PC-9 (cell line): ENCODE results near the gene IGF2. TPM values are rescaled to one million over a fixed set of nuclear protein-coding genes. Genes with fewer than 3 reads are reported as not detected.

ENCODE experiments used
- BruUV-seq: library from RNA; stranded (reverse); fragments of 400-500 nt; replicated peaks from 2 replicates; lab custom pipeline; 2021; lab: Mats Ljungman, UMichigan
- CTCF ChIA-PET: fragments of 300-600 bp; sonication (Branson Sonifier 250); formaldehyde crosslinking; loops from one replicate; lab custom pipeline; 2022; ENCODE audit warnings: antibody characterized with exemption; lab: Charles Lee
- POLR2A ChIA-PET: fragments of 300-600 bp; sonication (Branson Sonifier 250); formaldehyde crosslinking; loops from one replicate; lab custom pipeline; 2022; ENCODE audit warnings: antibody characterized with exemption; ENCODE audit not compliant: unreplicated experiment; lab: Charles Lee
- DNase-seq, 2 experiments: peaks; one replicate each; pipeline versions ENCODE4 v3.0.0 to v3.0.0-alpha.2; 2015 to 2022; ENCODE audit warnings: mixed read lengths in 1 of 2
- H2AFZ ChIP-seq: fragments of 200-600 bp; sonication (generic); 2 replicates; pipeline ENCODE4 v1.8.1; 2017; ENCODE audit warnings: antibody characterized with exemption
- H3F3A ChIP-seq: fragments of 200-600 bp; sonication (generic); 2 replicates; pipeline ENCODE4 v1.8.1; 2017; ENCODE audit warnings: antibody characterized with exemption, mild to moderate bottlenecking, low read depth; ENCODE audit not compliant: insufficient read depth
- H3K27ac ChIP-seq: fragments of 200-600 bp; sonication (generic); 2 replicates; pipeline ENCODE4 v1.6.1; 2016; ENCODE audit warnings: mixed run types
- H3K27me3 ChIP-seq: fragments of 200-600 bp; sonication (generic); 2 replicates; pipeline ENCODE4 v1.6.1; 2016; ENCODE audit warnings: low read depth, mixed run types; ENCODE audit not compliant: insufficient read depth
- H3K36me3 ChIP-seq: fragments of 200-600 bp; sonication (generic); 2 replicates; pipeline ENCODE4 v1.6.1; 2016; ENCODE audit warnings: low read depth, mixed run types
- H3K4me1 ChIP-seq: fragments of 200-600 bp; sonication (generic); replicated peaks from 2 replicates; pipeline ENCODE4 v1.6.1; 2016; ENCODE audit warnings: mixed run types; ENCODE audit not compliant: insufficient read depth
- H3K4me2 ChIP-seq: fragments of 200-600 bp; sonication (generic); 2 replicates; pipeline ENCODE4 v1.6.1; 2017; ENCODE audit warnings: mixed run types
- H3K4me3 ChIP-seq: fragments of 200-600 bp; sonication (generic); 2 replicates; pipeline ENCODE4 v1.6.1; 2016; ENCODE audit warnings: mixed run types
- H3K79me2 ChIP-seq: fragments of 200-600 bp; sonication (generic); 2 replicates; pipeline ENCODE4 v1.6.1; 2017; ENCODE audit warnings: low read depth, mixed run types
- H3K9me2 ChIP-seq: fragments of 200-600 bp; sonication (generic); 2 replicates; pipeline ENCODE4 v1.8.1; 2017; ENCODE audit warnings: mild to moderate bottlenecking; ENCODE audit not compliant: insufficient read depth
- H3K9me3 ChIP-seq: fragments of 200-600 bp; sonication (generic); 2 replicates; pipeline ENCODE4 v1.8.1; 2016; ENCODE audit warnings: low read depth; ENCODE audit not compliant: insufficient read depth
- H4K20me1 ChIP-seq: fragments of 200-600 bp; sonication (generic); 2 replicates; pipeline ENCODE4 v1.8.1; 2017; ENCODE audit not compliant: insufficient read depth
- CTCF ChIP-seq: fragments of 200-600 bp; sonication (generic); conservative IDR thresholded peaks from 2 replicates; pipeline ENCODE4 v1.6.1; 2017; ENCODE audit warnings: mixed run types, antibody characterized with exemption, mild to moderate bottlenecking, moderate library complexity
- EZH2 ChIP-seq: fragments of 200-600 bp; sonication (generic); IDR thresholded peaks from 2 replicates; pipeline ENCODE4 v1.8.0; 2017; ENCODE audit warnings: antibody characterized with exemption, low read depth
- intact Hi-C: fragments of 100-400 bp; cut with micrococcal nuclease; formaldehyde crosslinking; loops from one replicate; pipeline ENCODE4 v1.10.0; 2022; ENCODE audit not compliant: unreplicated experiment
- total RNA-seq: library from RNA; stranded (reverse); gene quantifications from 2 replicates; pipeline ENCODE4 v1.2.3, GENCODE V29; 2021

The IGF2 gene
- total RNA-seq, 1 experiment from 2014 or later, result 0.24 TPM

GRCh38 chr11:2177076-2177475, 37.9 kb upstream of the IGF2 start:
- no peak overlapping the region for H3K4me3 ChIP-seq
- no peak overlapping the region for H2AFZ ChIP-seq
- H3K4me2 ChIP-seq, result no peak overlapping the region
- no peak overlapping the region for H3K27ac ChIP-seq
- TF ChIP-seq EZH2 (no peak), CTCF (no peak)
- CTCF ChIA-PET, result no interaction called here
- H3K79me2 ChIP-seq, result 0 out of 2 replicates have a peak, but pooled peaks cover 4% of the 10 kb centered on the region
- no peaks in the 10 kb centered on the region for H3K9me3 ChIP-seq
- BruUV-seq, result no TSS peak
- peaks cover 48% of the 10 kb centered on the region for H3K4me1 ChIP-seq
- H3K36me3 ChIP-seq, result no peaks in the 10 kb centered on the region
- peaks cover 22% of the 10 kb centered on the region; the same call in 1 of the 2 replicates for H3F3A ChIP-seq
- H3K9me2 ChIP-seq, result no peaks in the 10 kb centered on the region
- POLR2A ChIA-PET, result no interaction called here
- DNase-seq, result no peak
- no peaks in the 10 kb centered on the region for H3K27me3 ChIP-seq
- no peaks in the 10 kb centered on the region for H4K20me1 ChIP-seq
- intact Hi-C loops, result no loop called here

DNA sequence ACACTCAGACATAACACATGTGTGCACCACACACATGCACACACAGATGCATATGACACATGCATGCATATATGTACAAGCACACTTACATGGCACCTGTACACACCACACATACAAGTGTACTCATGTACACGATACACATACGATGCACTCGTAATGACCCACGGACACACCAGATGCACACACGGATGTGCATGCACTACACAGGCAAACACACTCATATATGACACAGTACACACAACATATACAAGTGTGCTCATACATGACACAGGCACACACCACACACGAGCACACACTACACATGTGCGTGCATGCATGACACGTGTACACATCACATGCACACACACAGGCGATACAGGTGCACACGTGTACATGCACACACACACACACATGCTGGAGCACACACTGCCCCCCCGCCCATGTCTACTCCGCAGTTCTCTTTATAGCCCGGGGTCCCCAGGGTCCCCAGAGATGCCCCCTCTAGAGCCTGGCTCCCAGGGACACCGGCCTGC, 37.3 kb upstream of the IGF2 start:
- TF ChIP-seq EZH2 (no peak), CTCF (no peak)
- Histone ChIP-seq H3K36me3 (no peaks in the 10 kb centered on the region), H3K4me1 (peaks cover 42% of the 10 kb centered on the region), H3K27me3 (no peaks in the 10 kb centered on the region), H2AFZ (no peak overlapping the region), H3F3A (peaks cover 22% of the 10 kb centered on the region; the same call in 1 of the 2 replicates), H3K27ac (no peak overlapping the region), H3K9me2 (no peaks in the 10 kb centered on the region), H3K9me3 (no peaks in the 10 kb centered on the region), H3K4me2 (no peak overlapping the region), H3K79me2 (0 out of 2 replicates have a peak, but pooled peaks cover 4% of the 10 kb centered on the region), H3K4me3 (no peak overlapping the region), H4K20me1 (no peaks in the 10 kb centered on the region)
- BruUV-seq, result no TSS peak
- intact Hi-C loops, result no loop called here
- no peak for DNase-seq
- CTCF ChIA-PET, result no interaction called here
- POLR2A ChIA-PET, result no interaction called here

DNA sequence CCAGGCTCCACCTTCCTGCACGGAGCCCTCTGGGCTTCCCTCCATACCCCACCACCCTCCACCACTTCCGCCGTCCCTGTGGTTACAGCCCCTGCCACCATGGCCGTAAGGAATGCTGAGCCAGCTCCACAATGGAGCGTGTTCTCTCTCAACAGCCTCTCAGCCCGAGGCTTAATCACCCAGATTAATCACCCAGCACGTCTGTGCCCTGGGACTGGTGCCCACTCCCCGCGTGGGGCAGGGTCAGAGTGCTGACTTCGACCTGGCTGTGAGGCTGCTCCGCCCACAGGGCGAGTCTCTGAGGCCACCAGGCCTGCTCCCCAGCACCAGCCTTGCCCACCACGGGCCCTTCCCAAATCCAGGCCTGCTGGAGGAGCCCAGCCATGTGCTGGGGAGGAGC, 36.5 kb upstream of the IGF2 start:
- intact Hi-C loops, result no loop called here
- peak overlapping the region; percentile 38 for H3K4me2 ChIP-seq
- CTCF ChIA-PET, result no interaction called here
- peaks cover 20% of the 10 kb centered on the region; the same call in 1 of the 2 replicates for H3F3A ChIP-seq
- no peaks in the 10 kb centered on the region for H4K20me1 ChIP-seq
- no peak overlapping the region for H3K4me3 ChIP-seq
- peak overlapping the region; percentile 43 for H3K27ac ChIP-seq
- H3K9me2 ChIP-seq, result no peaks in the 10 kb centered on the region
- no peaks in the 10 kb centered on the region for H3K27me3 ChIP-seq
- H3K79me2 ChIP-seq, result 0 out of 2 replicates have a peak, but pooled peaks cover 4% of the 10 kb centered on the region
- H3K36me3 ChIP-seq, result no peaks in the 10 kb centered on the region
- DNase-seq, result peak; percentile 48 to 58
- peaks cover 37% of the 10 kb centered on the region for H3K4me1 ChIP-seq
- no peaks in the 10 kb centered on the region for H3K9me3 ChIP-seq
- POLR2A ChIA-PET, result no interaction called here
- no peak overlapping the region for H2AFZ ChIP-seq
- BruUV-seq, result no TSS peak
- TF ChIP-seq CTCF, result no peak
- no peak for TF ChIP-seq EZH2
